Measurements from ENCODE around the gene APP.

DNA sequence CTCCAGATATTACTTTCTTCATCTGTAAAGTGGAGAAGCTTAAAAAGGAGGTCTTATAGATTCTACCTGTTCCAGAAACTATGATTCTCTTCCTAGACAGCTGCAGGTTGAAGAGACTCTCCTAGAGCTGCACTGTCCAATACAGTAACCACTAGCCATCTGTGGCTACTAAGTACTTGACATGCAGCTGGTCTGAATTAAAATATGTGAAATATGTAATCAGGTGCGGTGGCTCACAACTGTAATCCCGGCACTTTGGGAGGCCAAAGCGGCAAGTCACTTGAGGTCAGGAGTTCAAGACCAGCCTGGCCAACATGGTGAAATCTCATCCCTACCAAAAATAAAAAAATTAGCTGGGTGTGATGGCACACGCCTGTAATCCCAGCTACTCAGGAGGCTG, 15.8 kb downstream of the APP start:
- no peak for TF ChIP-seq CTCF (IDR thresholded peaks at IDR 0.05)
- no peak for TF ChIP-seq POLR2A (IDR thresholded peaks at IDR 0.05)
